ENCODE results near the gene NOS1AP.

Gene NOS1AP

GRCh38 chr1:162217706-162218105 is 148.2 kb downstream of the NOS1AP start:
- H3K27me3 ChIP-seq (ENCODE audit: insufficient read depth, low read length) = no peaks in the 10 kb centered on the region
- H3K9ac ChIP-seq (ENCODE audit: low read depth, low read length) = no peak overlapping the region
- H3K4me3 ChIP-seq (ENCODE audit: low read length) = no peak overlapping the region
- H3K4me1 ChIP-seq (ENCODE audit: insufficient read depth, low read length) = peaks cover 50% of the 10 kb centered on the region
- no peaks in the 10 kb centered on the region for H3K36me3 ChIP-seq (ENCODE audit: insufficient read depth, low read depth, low read length)
- H3K9me3 ChIP-seq (ENCODE audit: insufficient read depth, low read depth, low read length) = no peaks in the 10 kb centered on the region
- H3K27ac ChIP-seq (ENCODE audit: low read length) = no peak overlapping the region

- H3K36me3 ChIP-seq (ENCODE audit: insufficient read depth, low read depth, low read length) = no peaks in the 10 kb centered on the region
- H3K4me3 ChIP-seq (ENCODE audit: low read length) = no peak overlapping the region
- H3K9me3 ChIP-seq (ENCODE audit: insufficient read depth, low read depth, low read length) = no peaks in the 10 kb centered on the region
- H3K4me1 ChIP-seq (ENCODE audit: insufficient read depth, low read length) = peaks cover 53% of the 10 kb centered on the region
- no peaks in the 10 kb centered on the region for H3K27me3 ChIP-seq (ENCODE audit: insufficient read depth, low read length)
- no peak overlapping the region for H3K27ac ChIP-seq (ENCODE audit: low read length)
- no peak overlapping the region for H3K9ac ChIP-seq (ENCODE audit: low read depth, low read length)
These were observed 149.1 kb downstream of the NOS1AP start for GRCh38 chr1:162218546-162218945.

GRCh38 chr1:162218975-162219374 is 149.5 kb downstream of the NOS1AP start:
- Histone ChIP-seq H3K27ac (ENCODE audit: low read length) (no peak overlapping the region), H3K36me3 (ENCODE audit: insufficient read depth, low read depth, low read length) (no peaks in the 10 kb centered on the region), H3K4me3 (ENCODE audit: low read length) (no peak overlapping the region), H3K9ac (ENCODE audit: low read depth, low read length) (no peak overlapping the region; the same call in 1 of the 2 replicates), H3K9me3 (ENCODE audit: insufficient read depth, low read depth, low read length) (no peaks in the 10 kb centered on the region), H3K4me1 (ENCODE audit: insufficient read depth, low read length) (peaks cover 55% of the 10 kb centered on the region), H3K27me3 (ENCODE audit: insufficient read depth, low read length) (no peaks in the 10 kb centered on the region)

GRCh38 chr1:162219461-162219860 is 150.0 kb downstream of the NOS1AP start:
- H3K27me3 ChIP-seq (ENCODE audit: insufficient read depth, low read length) = no peaks in the 10 kb centered on the region
- no peak overlapping the region; the same call in 1 of the 2 replicates for H3K9ac ChIP-seq (ENCODE audit: low read depth, low read length)
- no peak overlapping the region for H3K27ac ChIP-seq (ENCODE audit: low read length)
- H3K9me3 ChIP-seq (ENCODE audit: insufficient read depth, low read depth, low read length) = no peaks in the 10 kb centered on the region
- peaks cover 60% of the 10 kb centered on the region for H3K4me1 ChIP-seq (ENCODE audit: insufficient read depth, low read length)
- no peak overlapping the region for H3K4me3 ChIP-seq (ENCODE audit: low read length)
- H3K36me3 ChIP-seq (ENCODE audit: insufficient read depth, low read depth, low read length) = no peaks in the 10 kb centered on the region

GRCh38 chr1:162220009-162220539 is 150.6 kb downstream of the NOS1AP start:
- no peaks in the 10 kb centered on the region for H3K36me3 ChIP-seq (ENCODE audit: insufficient read depth, low read depth, low read length)
- peaks cover 60% of the 10 kb centered on the region for H3K4me1 ChIP-seq (ENCODE audit: insufficient read depth, low read length)
- H3K4me3 ChIP-seq (ENCODE audit: low read length) = no peak overlapping the region
- no peaks in the 10 kb centered on the region for H3K27me3 ChIP-seq (ENCODE audit: insufficient read depth, low read length)
- H3K9me3 ChIP-seq (ENCODE audit: insufficient read depth, low read depth, low read length) = no peaks in the 10 kb centered on the region
- no peak overlapping the region for H3K27ac ChIP-seq (ENCODE audit: low read length)
- H3K9ac ChIP-seq (ENCODE audit: low read depth, low read length) = no peak overlapping the region; the same call in 1 of the 2 replicates

- no peaks in the 10 kb centered on the region for H3K27me3 ChIP-seq (ENCODE audit: insufficient read depth, low read length)
- H3K27ac ChIP-seq (ENCODE audit: low read length) = no peak overlapping the region
- H3K4me3 ChIP-seq (ENCODE audit: low read length) = no peak overlapping the region
- no peaks in the 10 kb centered on the region for H3K36me3 ChIP-seq (ENCODE audit: insufficient read depth, low read depth, low read length)
- no peaks in the 10 kb centered on the region for H3K9me3 ChIP-seq (ENCODE audit: insufficient read depth, low read depth, low read length)
- H3K4me1 ChIP-seq (ENCODE audit: insufficient read depth, low read length) = peaks cover 48% of the 10 kb centered on the region
- no peak overlapping the region for H3K9ac ChIP-seq (ENCODE audit: low read depth, low read length)
These were observed 152.5 kb downstream of the NOS1AP start for GRCh38 chr1:162222014-162222413.

GRCh38 chr1:162222730-162223129 is 153.2 kb downstream of the NOS1AP start:
- Histone ChIP-seq H3K4me1 (ENCODE audit: insufficient read depth, low read length) (peaks cover 48% of the 10 kb centered on the region), H3K27ac (ENCODE audit: low read length) (no peak overlapping the region), H3K9ac (ENCODE audit: low read depth, low read length) (no peak overlapping the region), H3K9me3 (ENCODE audit: insufficient read depth, low read depth, low read length) (no peaks in the 10 kb centered on the region), H3K36me3 (ENCODE audit: insufficient read depth, low read depth, low read length) (no peaks in the 10 kb centered on the region), H3K4me3 (ENCODE audit: low read length) (no peak overlapping the region), H3K27me3 (ENCODE audit: insufficient read depth, low read length) (no peaks in the 10 kb centered on the region)

- H3K27me3 ChIP-seq (ENCODE audit: insufficient read depth, low read length) = no peaks in the 10 kb centered on the region
- H3K36me3 ChIP-seq (ENCODE audit: insufficient read depth, low read depth, low read length) = no peaks in the 10 kb centered on the region
- no peak overlapping the region for H3K4me3 ChIP-seq (ENCODE audit: low read length)
- no peak overlapping the region for H3K9ac ChIP-seq (ENCODE audit: low read depth, low read length)
- peaks cover 48% of the 10 kb centered on the region for H3K4me1 ChIP-seq (ENCODE audit: insufficient read depth, low read length)
- H3K9me3 ChIP-seq (ENCODE audit: insufficient read depth, low read depth, low read length) = no peaks in the 10 kb centered on the region
- no peak overlapping the region for H3K27ac ChIP-seq (ENCODE audit: low read length)
These were observed 154.0 kb downstream of the NOS1AP start for GRCh38 chr1:162223488-162223887.

GRCh38 chr1:162224267-162224666 is 154.8 kb downstream of the NOS1AP start:
- H3K4me3 ChIP-seq (ENCODE audit: low read length) = no peak overlapping the region
- H3K9me3 ChIP-seq (ENCODE audit: insufficient read depth, low read depth, low read length) = no peaks in the 10 kb centered on the region
- no peak overlapping the region for H3K27ac ChIP-seq (ENCODE audit: low read length)
- H3K27me3 ChIP-seq (ENCODE audit: insufficient read depth, low read length) = no peaks in the 10 kb centered on the region
- no peaks in the 10 kb centered on the region for H3K36me3 ChIP-seq (ENCODE audit: insufficient read depth, low read depth, low read length)
- no peak overlapping the region for H3K9ac ChIP-seq (ENCODE audit: low read depth, low read length)
- H3K4me1 ChIP-seq (ENCODE audit: insufficient read depth, low read length) = peaks cover 41% of the 10 kb centered on the region

GRCh38 chr1:162228586-162228985 is 159.1 kb downstream of the NOS1AP start:
- Histone ChIP-seq H3K36me3 (ENCODE audit: insufficient read depth, low read depth, low read length) (no peaks in the 10 kb centered on the region), H3K27me3 (ENCODE audit: insufficient read depth, low read length) (no peaks in the 10 kb centered on the region), H3K4me1 (ENCODE audit: insufficient read depth, low read length) (peaks cover 31% of the 10 kb centered on the region), H3K9me3 (ENCODE audit: insufficient read depth, low read depth, low read length) (no peaks in the 10 kb centered on the region), H3K27ac (ENCODE audit: low read length) (no peak overlapping the region), H3K4me3 (ENCODE audit: low read length) (no peak overlapping the region), H3K9ac (ENCODE audit: low read depth, low read length) (no peak overlapping the region)

GRCh38 chr1:162229549-162229948 is 160.1 kb downstream of the NOS1AP start:
- no peak overlapping the region; the same call in 1 of the 2 replicates for H3K4me3 ChIP-seq (ENCODE audit: low read length)
- no peak overlapping the region for H3K27ac ChIP-seq (ENCODE audit: low read length)
- H3K9ac ChIP-seq (ENCODE audit: low read depth, low read length) = no peak overlapping the region
- H3K27me3 ChIP-seq (ENCODE audit: insufficient read depth, low read length) = no peaks in the 10 kb centered on the region
- H3K9me3 ChIP-seq (ENCODE audit: insufficient read depth, low read depth, low read length) = no peaks in the 10 kb centered on the region
- no peaks in the 10 kb centered on the region for H3K36me3 ChIP-seq (ENCODE audit: insufficient read depth, low read depth, low read length)
- peaks cover 23% of the 10 kb centered on the region for H3K4me1 ChIP-seq (ENCODE audit: insufficient read depth, low read length)

- Histone ChIP-seq H3K27ac (ENCODE audit: low read length) (no peak overlapping the region), H3K36me3 (ENCODE audit: insufficient read depth, low read depth, low read length) (no peaks in the 10 kb centered on the region), H3K9me3 (ENCODE audit: insufficient read depth, low read depth, low read length) (no peaks in the 10 kb centered on the region), H3K27me3 (ENCODE audit: insufficient read depth, low read length) (no peaks in the 10 kb centered on the region), H3K4me1 (ENCODE audit: insufficient read depth, low read length) (peaks cover 23% of the 10 kb centered on the region), H3K9ac (ENCODE audit: low read depth, low read length) (no peak overlapping the region), H3K4me3 (ENCODE audit: low read length) (no peak overlapping the region; the same call in 1 of the 2 replicates)
These were observed 160.6 kb downstream of the NOS1AP start for GRCh38 chr1:162230096-162230495.

Data from iPS-20b (cell line).